ENCODE results near the gene DOK4.

Gene DOK4

DNA sequence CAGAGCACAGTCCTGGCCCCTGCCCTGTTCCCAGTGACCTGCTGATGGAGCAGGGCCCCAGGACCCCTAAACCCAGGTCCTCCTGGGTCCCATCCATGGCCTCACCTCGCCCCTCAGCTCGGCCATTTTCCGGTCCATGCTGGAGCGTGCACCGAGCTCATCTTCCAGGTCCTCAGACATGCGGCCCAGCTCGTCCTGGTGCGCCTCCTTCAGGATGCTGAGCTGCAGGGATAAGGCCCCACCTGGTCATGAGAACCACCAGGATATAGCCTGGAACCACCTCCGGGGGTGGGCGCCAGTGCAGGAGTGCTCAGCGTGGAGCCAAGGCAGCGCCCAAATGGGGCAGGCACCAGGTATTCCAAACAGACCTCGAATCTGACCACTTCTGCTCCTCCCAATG, 32.2 kb upstream of the DOK4 start:
- no peak overlapping the region for H3K27ac ChIP-seq (ENCODE audit: low read depth, low read length)
- no peak overlapping the region for H3K9ac ChIP-seq (ENCODE audit: low read length)
- H3K4me3 ChIP-seq (ENCODE audit: low read depth, low read length): no peak overlapping the region
- H3K4me1 ChIP-seq (ENCODE audit: control insufficient read depth, insufficient read depth, low read length): peaks cover 14% of the 10 kb centered on the region; the same call in 1 of the 2 replicates
- no peaks in the 10 kb centered on the region for H3K27me3 ChIP-seq (ENCODE audit: control insufficient read depth, insufficient read depth, low read length)
- H3K36me3 ChIP-seq (ENCODE audit: control insufficient read depth, insufficient read depth, low read length): no peaks in the 10 kb centered on the region
- no peaks in the 10 kb centered on the region for H3K9me3 ChIP-seq (ENCODE audit: control insufficient read depth, insufficient read depth, low read depth, low read length)

DNA sequence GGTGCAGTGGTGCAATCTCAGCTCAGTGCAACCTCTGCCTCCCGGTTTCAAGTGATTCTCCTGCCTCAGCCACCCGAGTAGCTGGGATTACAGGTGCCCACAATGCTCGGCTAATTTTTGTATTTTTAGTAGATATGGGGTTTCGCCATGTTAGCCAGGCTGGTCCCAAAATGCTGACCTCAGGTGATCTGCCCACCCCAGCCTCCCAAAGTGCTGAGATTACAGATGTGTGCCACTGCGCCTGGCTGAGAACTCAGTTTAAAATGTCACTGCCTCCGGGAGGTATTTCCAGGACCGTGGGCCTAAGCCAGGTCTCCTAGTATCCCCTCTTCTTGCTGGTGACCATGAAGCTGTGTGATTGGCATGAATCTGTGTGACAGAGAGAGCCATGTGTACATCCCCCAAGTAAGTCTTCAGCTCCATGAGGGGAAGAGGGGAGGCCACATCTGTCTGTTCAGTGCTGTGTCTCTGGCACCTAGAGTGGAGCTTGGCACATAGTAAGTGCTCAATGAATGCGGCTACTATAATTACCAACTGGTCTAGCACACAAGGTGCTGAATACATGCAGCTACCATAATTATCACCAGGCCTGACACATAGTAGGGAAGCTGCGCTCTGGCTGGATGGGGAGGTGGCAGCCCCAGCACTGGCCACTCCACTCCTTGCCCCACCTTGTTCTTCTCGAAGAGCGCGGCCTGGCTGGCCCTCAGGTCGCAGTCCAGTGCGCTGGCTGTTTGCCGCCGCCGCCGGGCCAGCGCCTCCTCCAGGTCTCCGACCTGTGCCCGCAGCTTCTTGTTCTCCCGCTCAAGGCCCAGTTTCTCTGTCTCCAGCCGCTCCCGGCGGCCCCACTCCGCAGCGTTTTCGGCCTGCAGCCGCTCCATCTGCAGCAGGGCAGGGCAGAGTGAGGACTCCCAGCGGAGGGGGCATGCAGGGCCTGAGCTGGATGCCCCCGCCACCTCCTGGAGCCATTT, 31.4 kb upstream of the DOK4 start:
- H3K4me1 ChIP-seq (ENCODE audit: control insufficient read depth, insufficient read depth, low read length): peaks cover 18% of the 10 kb centered on the region; the same call in 1 of the 2 replicates
- H3K4me3 ChIP-seq (ENCODE audit: low read depth, low read length): no peak overlapping the region
- no peaks in the 10 kb centered on the region for H3K27me3 ChIP-seq (ENCODE audit: control insufficient read depth, insufficient read depth, low read length)
- no peak overlapping the region for H3K9ac ChIP-seq (ENCODE audit: low read length)
- H3K27ac ChIP-seq (ENCODE audit: low read depth, low read length): no peak overlapping the region
- H3K36me3 ChIP-seq (ENCODE audit: control insufficient read depth, insufficient read depth, low read length): no peaks in the 10 kb centered on the region
- H3K9me3 ChIP-seq (ENCODE audit: control insufficient read depth, insufficient read depth, low read depth, low read length): no peaks in the 10 kb centered on the region

DNA sequence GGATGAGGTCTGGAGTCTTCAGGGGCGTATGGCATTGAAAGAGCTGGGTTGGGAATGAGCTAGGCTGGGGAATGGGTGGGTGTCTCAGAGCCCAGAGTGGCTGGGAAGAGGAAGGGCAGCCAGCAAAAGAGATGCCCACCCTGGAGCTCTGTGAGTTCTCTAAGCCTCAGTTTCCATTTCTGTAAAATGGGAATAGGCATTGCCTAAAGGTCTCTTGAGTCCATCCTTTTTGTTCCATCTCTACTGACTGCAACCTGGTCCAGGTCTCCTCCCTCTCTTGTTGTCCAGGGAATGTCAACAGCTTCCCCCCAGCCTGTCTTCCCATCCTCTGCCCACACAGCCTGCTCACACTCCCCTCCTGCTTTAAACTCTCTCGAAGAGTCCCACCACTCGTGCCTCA, 30.5 kb upstream of the DOK4 start:
- H3K27me3 ChIP-seq (ENCODE audit: control insufficient read depth, insufficient read depth, low read length): no peaks in the 10 kb centered on the region
- H3K4me1 ChIP-seq (ENCODE audit: control insufficient read depth, insufficient read depth, low read length): peaks cover 18% of the 10 kb centered on the region; the same call in 1 of the 2 replicates
- no peaks in the 10 kb centered on the region for H3K9me3 ChIP-seq (ENCODE audit: control insufficient read depth, insufficient read depth, low read depth, low read length)
- no peak overlapping the region for H3K4me3 ChIP-seq (ENCODE audit: low read depth, low read length)
- H3K27ac ChIP-seq (ENCODE audit: low read depth, low read length): no peak overlapping the region
- no peaks in the 10 kb centered on the region for H3K36me3 ChIP-seq (ENCODE audit: control insufficient read depth, insufficient read depth, low read length)
- H3K9ac ChIP-seq (ENCODE audit: low read length): no peak overlapping the region

DNA sequence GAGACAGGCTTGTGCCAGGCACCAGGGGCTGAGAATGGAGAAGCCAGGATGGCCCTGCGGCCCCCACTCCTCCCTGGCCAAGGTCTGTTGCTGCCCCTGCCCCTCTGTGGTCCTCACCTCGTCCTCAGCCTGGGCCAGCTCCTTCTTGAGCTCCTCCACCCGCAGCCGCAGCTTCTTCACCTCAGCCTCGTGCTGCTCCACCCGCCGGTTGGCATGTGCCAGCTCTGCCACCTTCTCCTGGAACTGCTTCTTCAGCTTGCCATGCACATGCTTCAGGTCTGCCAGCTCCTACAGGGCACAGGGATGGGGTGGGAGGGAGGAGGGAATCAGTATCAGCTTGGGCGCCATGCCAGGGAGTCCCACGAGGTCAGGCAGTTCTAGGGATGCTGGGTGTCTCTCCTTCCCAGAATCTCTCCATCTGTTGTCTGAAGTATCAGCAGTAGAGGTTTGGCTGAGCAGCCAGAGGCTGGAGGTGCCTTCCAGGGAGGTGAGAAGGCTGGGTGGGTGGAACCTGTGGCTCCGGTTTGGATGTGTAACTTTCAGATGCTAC, 30.0 kb upstream of the DOK4 start:
- no peaks in the 10 kb centered on the region for H3K27me3 ChIP-seq (ENCODE audit: control insufficient read depth, insufficient read depth, low read length)
- H3K4me3 ChIP-seq (ENCODE audit: low read depth, low read length): no peak overlapping the region
- no peaks in the 10 kb centered on the region for H3K9me3 ChIP-seq (ENCODE audit: control insufficient read depth, insufficient read depth, low read depth, low read length)
- H3K4me1 ChIP-seq (ENCODE audit: control insufficient read depth, insufficient read depth, low read length): peaks cover 18% of the 10 kb centered on the region; the same call in 1 of the 2 replicates
- H3K9ac ChIP-seq (ENCODE audit: low read length): no peak overlapping the region
- no peak overlapping the region for H3K27ac ChIP-seq (ENCODE audit: low read depth, low read length)
- no peaks in the 10 kb centered on the region for H3K36me3 ChIP-seq (ENCODE audit: control insufficient read depth, insufficient read depth, low read length)

DNA sequence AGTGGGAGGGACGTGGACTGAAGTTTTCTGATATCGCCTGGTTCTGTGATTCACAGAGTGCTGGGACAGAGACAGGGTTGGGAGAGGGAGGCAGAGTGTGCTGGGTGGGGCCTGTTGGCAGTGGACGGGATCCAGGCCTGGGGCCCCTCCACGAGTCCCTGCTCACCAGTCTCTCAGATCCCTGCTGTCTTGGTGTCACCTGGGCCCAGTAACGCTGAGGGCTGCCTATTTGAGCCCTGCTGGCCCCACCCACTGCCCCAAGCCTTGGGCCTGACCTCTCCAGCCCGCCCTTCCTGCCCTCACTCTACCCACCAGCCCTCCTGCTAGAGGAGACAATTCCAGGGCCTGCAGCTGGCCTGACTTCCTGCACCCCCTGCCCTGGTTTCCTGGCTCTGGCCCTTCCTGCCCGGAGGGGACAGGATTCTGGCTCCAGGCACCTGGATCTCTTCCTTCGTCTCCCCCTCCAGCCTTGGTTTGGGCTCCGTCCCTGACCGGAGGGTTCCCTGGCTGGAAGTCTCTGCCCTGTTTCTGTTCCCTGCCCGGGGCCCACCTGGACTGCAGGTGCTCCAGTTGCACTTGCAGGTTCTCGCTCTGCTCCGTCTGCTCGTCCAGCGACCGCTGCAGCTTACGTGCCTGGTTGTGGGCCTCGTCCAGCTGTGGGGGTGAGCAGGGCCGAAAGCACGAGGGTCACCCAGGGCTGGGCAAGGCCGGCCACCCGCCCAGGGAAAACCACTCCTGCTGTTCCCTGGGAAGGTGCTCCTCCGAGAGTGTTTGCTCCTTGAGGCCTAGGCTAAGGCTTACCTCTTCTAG, 28.7 kb upstream of the DOK4 start:
- H3K36me3 ChIP-seq (ENCODE audit: control insufficient read depth, insufficient read depth, low read length): no peaks in the 10 kb centered on the region
- H3K9ac ChIP-seq (ENCODE audit: low read length): peak overlapping the region; percentile 30
- H3K4me3 ChIP-seq (ENCODE audit: low read depth, low read length): no peak overlapping the region
- no peaks in the 10 kb centered on the region for H3K9me3 ChIP-seq (ENCODE audit: control insufficient read depth, insufficient read depth, low read depth, low read length)
- H3K27ac ChIP-seq (ENCODE audit: low read depth, low read length): no peak overlapping the region
- H3K4me1 ChIP-seq (ENCODE audit: control insufficient read depth, insufficient read depth, low read length): peaks cover 25% of the 10 kb centered on the region; the same call in 1 of the 2 replicates
- no peaks in the 10 kb centered on the region for H3K27me3 ChIP-seq (ENCODE audit: control insufficient read depth, insufficient read depth, low read length)

DNA sequence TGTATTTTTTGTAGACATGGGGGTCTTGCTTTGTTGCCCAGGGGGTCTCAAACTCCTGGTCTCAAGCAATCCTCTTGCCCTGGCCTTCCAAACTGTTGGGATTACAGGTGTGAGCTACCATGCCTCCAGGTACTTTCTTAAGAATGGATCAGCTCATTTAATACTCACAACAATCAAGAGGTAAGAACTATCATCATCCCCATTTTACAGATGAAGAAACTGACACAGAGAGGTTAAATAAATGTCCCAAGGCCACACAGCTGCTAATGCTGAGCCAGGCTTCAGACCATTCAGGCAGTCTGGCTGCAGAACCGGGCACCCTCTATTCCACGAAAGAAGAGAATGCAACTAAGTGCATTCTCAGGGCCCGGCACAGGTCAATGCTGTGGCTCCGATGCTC, 28.1 kb upstream of the DOK4 start:
- Histone ChIP-seq H3K27ac (ENCODE audit: low read depth, low read length) (no peak overlapping the region), H3K27me3 (ENCODE audit: control insufficient read depth, insufficient read depth, low read length) (no peaks in the 10 kb centered on the region), H3K36me3 (ENCODE audit: control insufficient read depth, insufficient read depth, low read length) (no peaks in the 10 kb centered on the region), H3K4me1 (ENCODE audit: control insufficient read depth, insufficient read depth, low read length) (peaks cover 25% of the 10 kb centered on the region; the same call in 1 of the 2 replicates), H3K9me3 (ENCODE audit: control insufficient read depth, insufficient read depth, low read depth, low read length) (no peaks in the 10 kb centered on the region), H3K4me3 (ENCODE audit: low read depth, low read length) (no peak overlapping the region), H3K9ac (ENCODE audit: low read length) (no peak overlapping the region)

DNA sequence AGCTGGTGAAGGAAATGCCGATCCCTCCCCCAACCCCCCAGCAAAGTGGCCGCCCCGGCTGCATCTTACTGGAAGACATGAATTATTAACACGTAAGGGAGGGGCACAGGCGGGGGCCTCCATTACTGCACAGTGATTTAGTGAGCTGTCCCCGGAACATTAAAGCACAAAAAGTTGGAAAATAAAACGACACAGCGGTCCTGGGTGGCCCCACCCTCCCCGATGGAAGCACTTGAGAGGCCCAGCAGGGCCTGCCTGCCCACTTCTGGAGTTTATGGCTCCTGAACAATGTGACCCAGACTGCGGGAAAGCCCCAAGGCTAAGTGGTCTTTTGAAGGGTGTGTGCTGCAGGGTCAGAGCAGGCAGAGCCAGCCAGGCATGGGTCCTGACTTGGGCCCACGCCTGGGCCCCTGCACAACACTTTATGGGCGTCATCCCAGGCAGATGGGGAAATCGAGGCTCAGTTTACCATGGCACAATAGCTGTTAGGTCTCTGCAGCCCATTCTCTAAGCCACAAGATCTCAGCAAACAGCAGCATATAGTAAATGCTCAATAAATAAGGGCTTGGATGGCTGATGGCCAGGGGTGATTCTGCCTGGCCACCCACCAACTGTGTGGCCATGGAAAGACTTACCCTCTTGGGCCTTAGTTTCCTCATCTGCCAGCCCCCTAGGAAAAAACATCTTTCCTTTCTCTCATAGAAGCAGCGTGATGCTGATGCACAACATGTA, 27.2 kb upstream of the DOK4 start:
- Histone ChIP-seq H3K9ac (ENCODE audit: low read length) (no peak overlapping the region), H3K4me1 (ENCODE audit: control insufficient read depth, insufficient read depth, low read length) (peaks cover 27% of the 10 kb centered on the region; the same call in 1 of the 2 replicates), H3K9me3 (ENCODE audit: control insufficient read depth, insufficient read depth, low read depth, low read length) (no peaks in the 10 kb centered on the region), H3K4me3 (ENCODE audit: low read depth, low read length) (no peak overlapping the region), H3K27me3 (ENCODE audit: control insufficient read depth, insufficient read depth, low read length) (no peaks in the 10 kb centered on the region), H3K36me3 (ENCODE audit: control insufficient read depth, insufficient read depth, low read length) (no peaks in the 10 kb centered on the region), H3K27ac (ENCODE audit: low read depth, low read length) (no peak overlapping the region)

DNA sequence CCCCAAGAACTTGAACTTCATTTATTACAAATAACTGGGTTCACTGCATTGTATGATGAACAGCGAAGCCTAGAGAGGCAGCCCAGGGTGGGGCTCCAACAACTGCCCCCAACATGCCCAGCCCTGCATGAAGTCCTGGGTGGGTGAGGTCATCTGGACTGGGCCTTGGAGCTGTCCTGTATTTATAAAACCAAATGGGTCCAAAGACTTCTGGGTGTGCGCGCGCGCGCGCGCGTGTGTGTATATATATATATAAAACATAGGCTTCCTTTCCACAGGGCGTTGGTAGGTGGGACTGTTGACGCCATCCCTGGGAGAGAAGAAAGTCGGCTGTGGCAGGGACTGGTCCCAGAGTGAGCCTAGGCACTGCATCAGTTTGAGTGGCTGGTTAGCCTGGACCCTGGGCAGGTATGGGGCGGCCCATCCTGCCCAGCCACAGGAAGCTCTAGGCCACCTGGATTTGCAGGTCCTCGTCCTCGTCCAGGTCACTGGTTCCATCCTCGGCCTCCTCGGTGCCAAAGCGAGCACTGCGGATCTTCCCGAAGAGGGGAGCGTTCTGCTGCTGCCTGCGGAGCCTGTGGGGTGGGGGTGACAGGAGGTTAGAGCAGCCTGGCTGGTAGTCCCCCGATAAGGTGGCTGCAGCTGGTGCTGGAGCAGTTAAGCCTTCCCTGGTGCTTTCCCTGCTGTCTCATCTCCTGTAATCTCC, 26.2 kb upstream of the DOK4 start:
- Histone ChIP-seq H3K9me3 (ENCODE audit: control insufficient read depth, insufficient read depth, low read depth, low read length) (no peaks in the 10 kb centered on the region), H3K27ac (ENCODE audit: low read depth, low read length) (no peak overlapping the region), H3K9ac (ENCODE audit: low read length) (no peak overlapping the region), H3K36me3 (ENCODE audit: control insufficient read depth, insufficient read depth, low read length) (no peaks in the 10 kb centered on the region), H3K4me1 (ENCODE audit: control insufficient read depth, insufficient read depth, low read length) (peaks cover 37% of the 10 kb centered on the region; the same call in 1 of the 2 replicates), H3K27me3 (ENCODE audit: control insufficient read depth, insufficient read depth, low read length) (no peaks in the 10 kb centered on the region), H3K4me3 (ENCODE audit: low read depth, low read length) (no peak overlapping the region)

DNA sequence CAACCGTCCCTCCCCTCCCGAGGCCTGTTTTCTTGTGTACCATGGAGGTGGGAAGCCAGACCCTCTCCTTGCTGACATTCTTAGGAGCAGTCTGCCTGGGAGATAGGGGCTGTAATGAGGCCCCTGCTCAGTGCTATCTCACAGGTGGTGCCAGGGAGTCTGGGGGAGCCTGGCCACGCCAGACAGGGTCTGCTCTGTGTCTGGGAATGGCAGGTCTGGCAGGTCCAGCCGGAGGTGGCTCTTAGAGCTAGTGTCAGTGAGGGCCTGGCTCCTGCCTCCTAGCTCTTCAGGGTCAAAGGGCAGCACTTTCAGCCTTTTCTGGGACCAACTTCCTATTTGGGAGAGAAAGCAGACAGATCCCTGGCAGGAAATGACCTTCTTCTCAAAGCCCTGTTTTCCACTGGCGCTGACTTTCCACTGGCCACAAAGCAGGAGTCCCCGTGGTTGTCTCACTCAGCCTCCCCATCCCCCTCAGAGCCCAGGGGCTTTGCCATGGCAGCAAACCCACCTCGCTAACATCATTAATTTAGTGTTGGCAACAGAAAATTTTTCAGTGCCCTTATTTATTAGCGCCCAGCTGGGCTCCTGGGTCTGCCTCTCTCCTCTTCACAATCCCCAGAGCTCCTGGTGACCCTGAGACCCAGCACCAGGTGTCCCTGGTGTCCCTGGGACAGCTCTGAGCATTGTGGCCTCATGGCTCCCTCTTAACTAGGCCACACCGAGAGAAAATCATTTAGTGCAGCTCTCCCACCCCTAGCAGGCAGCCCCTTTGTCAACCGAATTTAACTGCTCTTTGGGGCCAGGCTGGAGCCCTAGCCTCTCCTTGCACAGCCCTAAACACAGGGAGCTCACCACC, 24.0 kb upstream of the DOK4 start:
- Histone ChIP-seq H3K27ac (ENCODE audit: low read depth, low read length) (peak overlapping the region; percentile 68; the same call in 1 of the 2 replicates), H3K36me3 (ENCODE audit: control insufficient read depth, insufficient read depth, low read length) (no peaks in the 10 kb centered on the region), H3K27me3 (ENCODE audit: control insufficient read depth, insufficient read depth, low read length) (no peaks in the 10 kb centered on the region), H3K4me3 (ENCODE audit: low read depth, low read length) (no peak overlapping the region), H3K9ac (ENCODE audit: low read length) (peak overlapping the region; percentile 75), H3K9me3 (ENCODE audit: control insufficient read depth, insufficient read depth, low read depth, low read length) (no peaks in the 10 kb centered on the region), H3K4me1 (ENCODE audit: control insufficient read depth, insufficient read depth, low read length) (peaks cover 38% of the 10 kb centered on the region; the same call in 1 of the 2 replicates)
